ENCODE measurements around the gene MIGA2.

DNA sequence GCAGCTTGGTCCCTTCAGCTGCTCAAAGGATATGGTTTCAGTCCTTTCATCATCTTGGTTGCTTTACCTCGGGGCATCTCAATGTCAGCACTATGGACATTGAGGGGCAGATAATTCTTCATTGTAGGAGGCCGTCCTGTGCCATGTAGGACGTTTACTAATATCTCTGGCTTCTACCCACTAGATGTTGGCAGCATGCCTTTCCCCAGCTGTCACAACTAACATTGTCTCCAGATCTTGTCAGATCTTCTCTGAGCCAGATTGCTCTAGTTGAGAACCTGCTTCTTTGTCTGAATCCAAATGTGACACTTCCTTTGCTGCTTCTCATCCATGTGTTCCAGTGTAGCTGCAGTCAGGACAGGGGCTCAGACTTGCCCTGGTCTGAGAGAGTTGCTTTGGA is 85.1 kb downstream of the MIGA2 start:
- TF ChIP-seq YY1 (IDR thresholded peaks at IDR 0.05) (no peak), EGR1 (IDR thresholded peaks at IDR 0.05; ENCODE audit: low read depth in 2 of 2) (no peak), CTCF (IDR thresholded peaks at IDR 0.05; ENCODE audit: low read depth, low read length, missing input control) (no peak), JUND (IDR thresholded peaks at IDR 0.05) (no peak), RXRA (IDR thresholded peaks at IDR 0.05) (no peak), FOXA2 (IDR thresholded peaks at IDR 0.05) (no peak), TAF1 (conservative IDR thresholded peaks at IDR 0.05) (no peak), SP1 (IDR thresholded peaks at IDR 0.05) (no peak)
- TF ChIP-seq, protein P1, sequence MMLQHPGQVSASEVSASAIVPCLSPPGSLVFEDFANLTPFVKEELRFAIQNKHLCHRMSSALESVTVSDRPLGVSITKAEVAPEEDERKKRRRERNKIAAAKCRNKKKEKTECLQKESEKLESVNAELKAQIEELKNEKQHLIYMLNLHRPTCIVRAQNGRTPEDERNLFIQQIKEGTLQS (IDR thresholded peaks at IDR 0.05): no peak
- TF ChIP-seq, protein P2, sequence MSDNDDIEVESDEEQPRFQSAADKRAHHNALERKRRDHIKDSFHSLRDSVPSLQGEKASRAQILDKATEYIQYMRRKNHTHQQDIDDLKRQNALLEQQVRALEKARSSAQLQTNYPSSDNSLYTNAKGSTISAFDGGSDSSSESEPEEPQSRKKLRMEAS (IDR thresholded peaks at IDR 0.05): no peak
